ENCODE measurements around the gene KTN1. TPM values are rescaled to one million over a fixed set of nuclear protein-coding genes. Genes with fewer than 3 reads are reported as not detected.

Gene KTN1
- total RNA-seq, 4 donors from 2014 or later = 81.2 to 193 (median 106) TPM

GRCh38 chr14:55536204-55536708, 43.8 kb upstream of the KTN1 start:
- Histone ChIP-seq H3K4me1 (no peaks in the 10 kb centered on the region), H3K36me3 (no peaks in the 10 kb centered on the region), H3K27me3 (no peaks in the 10 kb centered on the region), H3K9me3 (peaks cover 0 to 6% (median 0%) of the 10 kb centered on the region in 4 donors), H3K27ac (no peak overlapping the region), H3K4me3 (no peak overlapping the region)
- no peak for DNase-seq
- TF ChIP-seq POLR2A (IDR thresholded peaks at IDR 0.05) = no peak
- no peak for TF ChIP-seq CTCF (IDR thresholded peaks at IDR 0.05)

GRCh38 chr14:55537782-55538181, 42.2 kb upstream of the KTN1 start:
- DNase-seq = no peak
- no peak overlapping the region for H3K4me3 ChIP-seq
- H3K27ac ChIP-seq = no peak overlapping the region
- H3K27me3 ChIP-seq = no peaks in the 10 kb centered on the region
- no peaks in the 10 kb centered on the region for H3K4me1 ChIP-seq
- peaks cover 0 to 6% (median 0%) of the 10 kb centered on the region in 4 donors for H3K9me3 ChIP-seq
- TF ChIP-seq POLR2A (IDR thresholded peaks at IDR 0.05) = no peak
- no peak for TF ChIP-seq CTCF (IDR thresholded peaks at IDR 0.05)
- H3K36me3 ChIP-seq = no peaks in the 10 kb centered on the region

- no peak overlapping the region for H3K4me3 ChIP-seq
- TF ChIP-seq POLR2A (IDR thresholded peaks at IDR 0.05) = no peak
- TF ChIP-seq CTCF (IDR thresholded peaks at IDR 0.05) = no peak
- peaks cover 0 to 6% (median 0%) of the 10 kb centered on the region in 4 donors for H3K9me3 ChIP-seq
- no peak for DNase-seq
- no peaks in the 10 kb centered on the region for H3K4me1 ChIP-seq
- H3K27me3 ChIP-seq = no peaks in the 10 kb centered on the region
- H3K27ac ChIP-seq = no peak overlapping the region
- H3K36me3 ChIP-seq = no peaks in the 10 kb centered on the region
Observed at GRCh38 chr14:55539975-55540374, 40.0 kb upstream of the KTN1 start.

GRCh38 chr14:55540847-55541773, 38.9 kb upstream of the KTN1 start:
- H3K4me3 ChIP-seq = no peak overlapping the region

GRCh38 chr14:55545779-55546178, 34.2 kb upstream of the KTN1 start:
- Histone ChIP-seq H3K27me3 (no peaks in the 10 kb centered on the region), H3K4me3 (no peak overlapping the region), H3K4me1 (no peaks in the 10 kb centered on the region), H3K9me3 (no peaks in the 10 kb centered on the region), H3K27ac (no peak overlapping the region), H3K36me3 (no peaks in the 10 kb centered on the region)
- TF ChIP-seq POLR2A (IDR thresholded peaks at IDR 0.05) = no peak
- TF ChIP-seq CTCF (IDR thresholded peaks at IDR 0.05) = no peak
- no peak for DNase-seq

More at GRCh38 chr14:55540847-55541773, 38.9 kb upstream of the KTN1 start:
- DNase-seq = no peak
- no peak for TF ChIP-seq CTCF (IDR thresholded peaks at IDR 0.05)
- no peak for TF ChIP-seq POLR2A (IDR thresholded peaks at IDR 0.05)
- Histone ChIP-seq H3K36me3 (no peaks in the 10 kb centered on the region), H3K27me3 (no peaks in the 10 kb centered on the region), H3K9me3 (peaks cover 0 to 6% (median 0%) of the 10 kb centered on the region in 4 donors), H3K27ac (no peak overlapping the region), H3K4me1 (no peaks in the 10 kb centered on the region)
